KOPT-K1 (cell line): Measurements from ENCODE around the gene ZNF597.
"Not testable (repeated sequence)": the region's sequence is repeated elsewhere in the genome, so short reads cannot be mapped to it uniquely, and the experiment has no call there.

ENCODE experiments used
- H3K27ac ChIP-seq: fragments of 200-600 bp; sonication (generic); 2 replicates; pipeline ENCODE4 v1.5.1; 2016; ENCODE audit warnings: antibody characterized with exemption, mild to moderate bottlenecking, low read depth, low read length; ENCODE audit not compliant: poor library complexity, severe bottlenecking
- H3K36me3 ChIP-seq: fragments of 200-600 bp; sonication (generic); 2 replicates; pipeline ENCODE4 v1.5.1; 2017; ENCODE audit warnings: antibody characterized with exemption, mild to moderate bottlenecking, low read length, moderate library complexity; ENCODE audit not compliant: insufficient read depth
- H3K9me3 ChIP-seq: fragments of 200-600 bp; sonication (generic); 2 replicates; pipeline ENCODE4 v1.5.1; 2017; ENCODE audit warnings: antibody characterized with exemption, low read length, mild to moderate bottlenecking; ENCODE audit not compliant: insufficient read depth, poor library complexity, severe bottlenecking

ZNF597 gene

GRCh38 chr16:3480901-3481695 is 37.8 kb upstream of the ZNF597 start:
- Histone ChIP-seq H3K9me3 (no peaks in the 10 kb centered on the region), H3K36me3 (peaks cover 77% of the 10 kb centered on the region), H3K27ac (no peak overlapping the region)

DNA sequence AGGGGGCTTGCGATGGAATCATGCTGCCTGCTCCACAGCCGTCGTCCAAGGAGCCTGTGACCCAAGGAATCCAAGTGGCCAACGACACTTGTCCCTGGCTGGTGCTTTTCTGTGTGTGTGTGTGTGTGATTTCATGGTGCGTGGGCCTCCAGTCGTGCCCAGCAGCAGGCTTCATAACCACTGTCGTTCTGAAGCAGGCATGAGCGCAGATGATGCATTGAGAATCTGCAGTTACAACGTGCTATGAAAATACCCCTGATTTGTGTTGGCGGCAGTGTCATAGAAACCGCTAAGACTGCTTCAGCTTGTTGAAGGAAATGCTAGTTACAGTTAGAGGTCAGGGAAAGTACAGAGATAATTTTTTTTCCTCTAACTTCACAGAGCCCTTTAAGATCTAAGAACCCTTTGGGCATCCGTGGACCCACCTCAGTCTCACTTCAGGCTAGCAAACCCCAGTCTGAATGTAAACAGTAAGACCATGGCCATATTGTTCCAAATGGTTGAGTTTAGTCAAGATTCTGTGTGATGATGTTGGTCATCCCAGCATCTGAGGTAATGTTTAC is 36.4 kb upstream of the ZNF597 start:
- Histone ChIP-seq H3K36me3 (peaks cover 64% of the 10 kb centered on the region), H3K27ac (no peak overlapping the region), H3K9me3 (no peaks in the 10 kb centered on the region)

DNA sequence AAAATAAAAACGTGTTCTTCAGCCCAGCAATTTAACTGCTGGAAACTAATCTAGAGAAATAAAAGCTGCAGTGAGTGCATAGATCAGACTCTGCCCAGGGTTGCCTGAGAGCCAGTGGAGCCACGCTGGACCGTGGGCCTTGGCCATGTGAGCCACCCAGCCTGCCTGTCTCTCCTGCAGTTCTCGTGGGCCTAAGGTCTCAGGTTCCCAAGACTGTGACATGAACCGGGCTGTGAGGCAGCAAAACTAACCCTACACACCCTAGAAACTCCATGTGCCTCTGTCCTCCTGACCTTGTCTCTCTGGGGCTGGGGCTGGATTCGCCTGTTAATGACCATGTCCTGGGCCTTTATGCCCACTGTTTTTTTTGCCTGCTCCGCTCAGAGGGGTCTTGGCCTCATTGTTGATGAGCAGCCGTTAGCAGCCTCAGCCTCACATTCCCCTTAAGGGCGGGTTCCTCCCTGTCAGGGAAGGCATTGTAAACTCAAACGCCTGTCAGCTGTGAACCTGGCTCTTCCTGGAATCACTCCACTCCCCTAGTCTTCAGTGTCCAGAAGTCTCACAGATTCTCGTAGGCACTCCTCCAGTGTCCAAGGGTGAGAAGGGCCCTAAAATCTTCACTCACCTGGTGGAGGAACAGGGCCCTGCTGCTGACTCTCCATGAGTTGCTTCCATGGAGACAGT is 35.1 kb upstream of the ZNF597 start:
- no peaks in the 10 kb centered on the region for H3K9me3 ChIP-seq
- no peak overlapping the region for H3K27ac ChIP-seq
- H3K36me3 ChIP-seq, result peaks cover 50% of the 10 kb centered on the region

DNA sequence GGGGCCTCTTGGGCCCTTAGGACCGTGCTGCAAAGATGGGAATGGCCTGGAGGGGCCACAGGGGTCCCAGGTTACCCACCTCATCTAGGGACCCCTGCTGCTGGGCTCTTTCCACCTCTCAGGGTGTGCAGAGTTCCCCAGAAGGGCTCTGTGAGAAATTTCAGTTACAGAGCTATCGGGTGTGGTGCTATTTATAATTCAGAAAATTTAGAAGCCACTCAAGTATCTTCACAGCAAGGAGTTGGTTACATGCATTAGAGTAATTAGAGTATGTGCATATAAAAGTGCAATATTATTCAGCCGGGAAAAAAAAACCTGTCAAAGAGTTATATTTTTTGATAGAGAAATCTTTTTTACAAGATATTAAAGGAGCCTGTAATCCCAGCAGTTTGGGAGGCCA is 33.1 kb upstream of the ZNF597 start:
- Histone ChIP-seq H3K9me3 (no peaks in the 10 kb centered on the region), H3K36me3 (peaks cover 30% of the 10 kb centered on the region), H3K27ac (no peak overlapping the region)

- Histone ChIP-seq H3K36me3 (peaks cover 25% of the 10 kb centered on the region), H3K27ac (no peak overlapping the region), H3K9me3 (no peaks in the 10 kb centered on the region)
Observed at GRCh38 chr16:3475604-3476375, 32.5 kb upstream of the ZNF597 start.

DNA sequence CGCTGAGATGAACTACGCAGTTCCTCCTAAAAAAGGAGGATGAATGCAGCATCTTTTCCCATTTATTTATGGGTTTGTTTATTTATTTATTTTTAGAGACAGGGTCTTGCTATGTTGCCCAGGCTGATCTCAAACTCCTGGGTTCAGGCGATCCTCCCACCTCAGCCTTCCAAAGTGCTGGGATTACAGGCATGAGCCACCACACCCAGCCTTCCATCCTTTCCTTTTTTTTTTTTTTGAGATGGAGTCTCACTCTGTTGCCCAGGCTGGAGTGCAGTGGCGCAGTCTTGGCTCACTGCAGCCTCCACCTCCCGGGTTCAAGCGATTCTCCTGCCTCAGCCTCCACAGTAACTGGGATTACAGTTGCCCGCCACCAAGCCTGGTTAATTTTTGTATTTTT is 31.6 kb upstream of the ZNF597 start:
- H3K9me3 ChIP-seq, H3K27ac ChIP-seq: not testable (repeated sequence)
- H3K36me3 ChIP-seq, result peaks cover 23% of the 10 kb centered on the region

- H3K27ac ChIP-seq, result no peak overlapping the region
- no peaks in the 10 kb centered on the region for H3K9me3 ChIP-seq
- peaks cover 17% of the 10 kb centered on the region for H3K36me3 ChIP-seq
Observed at GRCh38 chr16:3474136-3474779, 31.0 kb upstream of the ZNF597 start.

DNA sequence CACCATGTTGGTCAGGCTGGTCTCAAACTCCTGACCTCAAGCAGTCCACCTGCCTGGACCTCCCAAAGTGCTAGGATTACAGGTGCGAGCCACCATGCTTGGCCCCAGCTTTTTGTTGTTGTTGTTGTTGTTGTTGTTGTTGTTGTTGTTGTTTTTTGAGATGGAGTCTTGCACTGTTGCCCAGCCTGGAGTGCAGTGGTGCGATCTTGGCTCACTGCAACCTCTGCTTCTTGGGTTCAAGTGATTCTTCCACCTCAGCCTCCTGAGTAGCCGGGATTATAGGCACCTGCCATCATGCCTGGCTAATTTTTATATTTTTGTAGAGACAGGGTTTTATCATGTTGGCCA is 30.3 kb upstream of the ZNF597 start:
- not testable (repeated sequence) for H3K9me3 ChIP-seq, H3K27ac ChIP-seq
- peaks cover 10% of the 10 kb centered on the region; the same call in 1 of the 2 replicates for H3K36me3 ChIP-seq

DNA sequence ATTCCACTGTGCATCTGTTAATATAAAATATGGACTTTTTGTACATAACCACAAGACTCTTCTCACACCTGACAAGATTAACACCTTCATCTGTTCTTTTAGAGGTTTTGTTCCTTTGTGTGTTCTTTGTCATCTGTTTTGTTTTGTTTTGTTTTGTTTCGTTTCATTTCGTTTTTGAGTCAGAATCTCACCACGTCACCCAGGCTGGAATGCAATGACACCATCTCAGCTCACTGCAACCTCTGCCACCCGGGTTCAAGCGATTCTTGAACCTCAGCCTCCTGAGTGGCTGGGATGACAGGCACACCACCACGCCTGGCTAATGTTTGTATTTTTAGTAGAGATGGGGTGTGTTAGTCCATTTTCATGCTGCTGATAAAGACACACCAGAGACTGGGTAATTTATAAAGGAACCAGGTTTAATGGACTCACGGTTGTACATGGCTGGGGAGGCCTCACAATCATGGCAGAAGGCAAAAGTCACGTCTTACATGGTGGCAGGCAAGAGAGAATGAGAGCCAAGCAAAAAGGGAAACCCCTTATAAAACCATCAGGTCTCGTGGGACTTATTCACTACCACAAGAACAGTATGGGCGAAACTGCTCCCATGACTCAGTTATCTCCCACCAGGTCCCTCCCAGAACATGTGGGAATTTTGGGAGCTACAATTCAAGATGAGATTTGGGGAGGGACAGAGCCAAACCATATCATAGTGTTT is 29.7 kb upstream of the ZNF597 start:
- Histone ChIP-seq H3K9me3 (no peaks in the 10 kb centered on the region), H3K27ac (no peak overlapping the region), H3K36me3 (peaks cover 6% of the 10 kb centered on the region; the same call in 1 of the 2 replicates)

DNA sequence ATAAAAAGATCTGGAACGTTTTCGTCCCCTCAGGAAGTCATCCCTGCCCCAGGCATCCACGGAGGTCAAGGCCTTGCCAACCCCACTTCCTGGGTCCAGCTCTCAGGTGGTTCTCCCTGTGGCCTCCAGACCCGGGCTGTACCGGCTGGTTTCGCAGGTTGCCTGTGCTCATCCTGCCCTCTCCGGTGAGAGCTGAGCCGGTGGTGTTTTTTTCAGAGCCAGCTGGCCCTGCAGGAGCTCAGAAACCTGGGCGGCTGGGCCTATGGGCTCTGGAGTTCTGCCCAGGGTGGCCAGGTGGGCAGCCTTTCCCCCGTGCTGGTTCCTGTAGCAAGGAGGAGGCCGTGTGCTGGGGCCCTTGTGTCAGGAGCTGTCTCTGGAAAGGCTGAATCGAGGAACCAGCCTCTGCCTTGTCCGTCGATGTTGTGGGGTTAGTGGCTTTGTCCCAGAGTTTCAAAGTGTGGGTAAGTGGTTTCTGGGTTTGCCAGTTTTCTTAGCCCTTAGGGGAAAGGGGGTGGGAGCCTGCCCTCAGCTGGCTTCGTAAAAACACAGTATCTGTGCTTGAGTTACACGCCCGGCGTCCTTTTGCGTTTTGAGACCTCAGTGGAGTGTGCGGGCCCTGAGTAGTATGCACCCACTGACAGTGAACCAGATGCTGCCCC is 28.3 kb upstream of the ZNF597 start:
- Histone ChIP-seq H3K9me3 (no peaks in the 10 kb centered on the region), H3K27ac (no peak overlapping the region), H3K36me3 (peaks cover 13% of the 10 kb centered on the region; the same call in 1 of the 2 replicates)

- H3K36me3 ChIP-seq, result peaks cover 23% of the 10 kb centered on the region; the same call in 1 of the 2 replicates
Observed at GRCh38 chr16:3470723-3471122, 27.4 kb upstream of the ZNF597 start.

GRCh38 chr16:3469736-3470135 is 26.4 kb upstream of the ZNF597 start:
- H3K36me3 ChIP-seq, result peaks cover 28% of the 10 kb centered on the region; the same call in 1 of the 2 replicates
- no peak overlapping the region for H3K27ac ChIP-seq
- no peaks in the 10 kb centered on the region for H3K9me3 ChIP-seq

More at GRCh38 chr16:3470723-3471122, 27.4 kb upstream of the ZNF597 start:
- Histone ChIP-seq H3K27ac (no peak overlapping the region), H3K9me3 (no peaks in the 10 kb centered on the region)

DNA sequence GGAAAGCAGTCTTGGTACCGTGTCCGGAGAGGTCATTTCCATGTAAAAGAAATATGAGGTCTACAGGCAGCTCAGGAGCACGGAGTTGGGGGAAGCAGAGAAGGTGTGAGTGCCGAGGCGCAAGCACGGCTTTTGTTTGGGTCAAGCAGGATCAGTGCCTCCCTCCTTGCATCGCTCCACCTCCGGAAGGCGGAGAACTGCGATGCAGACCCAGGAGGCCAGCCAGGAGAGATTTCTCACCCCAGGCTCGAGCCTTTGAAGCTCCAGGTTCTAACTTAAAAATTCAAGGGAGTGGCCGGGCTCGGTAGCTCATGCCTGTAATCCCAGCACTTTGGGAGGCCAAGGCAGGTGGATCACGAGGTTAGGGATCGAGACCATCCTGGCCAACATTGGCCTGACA is 25.2 kb upstream of the ZNF597 start:
- no peaks in the 10 kb centered on the region for H3K9me3 ChIP-seq
- no peak overlapping the region for H3K27ac ChIP-seq
- H3K36me3 ChIP-seq, result peaks cover 28% of the 10 kb centered on the region; the same call in 1 of the 2 replicates

DNA sequence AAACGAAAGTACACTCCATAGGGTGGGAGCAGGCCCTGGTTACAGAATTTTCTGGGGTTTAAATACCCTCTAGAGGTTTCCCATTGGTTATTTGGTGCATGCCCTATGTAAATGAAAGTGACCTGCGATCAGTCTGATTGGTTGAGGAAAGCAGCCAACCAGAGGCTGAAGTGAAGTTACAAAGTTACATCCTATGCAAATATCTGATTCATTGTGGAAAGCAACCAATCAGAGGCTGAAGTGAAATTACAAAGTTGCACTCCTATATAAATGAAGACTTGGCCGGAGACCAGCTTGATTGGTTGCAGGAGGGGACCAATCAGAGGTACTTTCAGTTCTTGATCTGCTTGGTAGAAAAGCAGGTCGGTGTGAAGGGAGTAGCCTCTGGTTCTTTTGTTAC is 24.6 kb upstream of the ZNF597 start:
- Histone ChIP-seq H3K27ac (no peak overlapping the region), H3K36me3 (peaks cover 28% of the 10 kb centered on the region; the same call in 1 of the 2 replicates), H3K9me3 (no peaks in the 10 kb centered on the region)
